Mesenchymal stem cell (in vitro differentiated cells and primary cell): ENCODE measurements around the gene KIF26A.

ENCODE experiments used
- DNase-seq: peaks from one replicate; pipeline ENCODE4 v3.0.0-alpha.2; 2013
- H2AFZ ChIP-seq: one replicate; pipeline ENCODE4 v1.6.1; 2013; ENCODE audit warnings: low read depth, mild to moderate bottlenecking, control low read depth, inconsistent platforms, low read length, moderate library complexity
- H2AK5ac ChIP-seq: 2 replicates; pipeline ENCODE4 v1.6.1; 2013; ENCODE audit warnings: low read length, moderate library complexity, mild to moderate bottlenecking, inconsistent platforms; ENCODE audit not compliant: severe bottlenecking
- H2BK120ac ChIP-seq: one replicate; pipeline ENCODE4 v1.6.1; 2013; ENCODE audit warnings: low read depth, mild to moderate bottlenecking, inconsistent platforms, low read length, moderate library complexity
- H2BK12ac ChIP-seq, 2 experiments: one replicate each; pipeline ENCODE4 v1.6.1; 2013; ENCODE audit warnings: inconsistent platforms in 2 of 2, low read length in 2 of 2, mild to moderate bottlenecking in 2 of 2, moderate library complexity in 2 of 2, control low read depth in 1 of 2
- H2BK15ac ChIP-seq: one replicate; pipeline ENCODE4 v1.6.1; 2013; ENCODE audit warnings: mild to moderate bottlenecking, low read depth, inconsistent platforms; ENCODE audit not compliant: poor library complexity, severe bottlenecking
- H2BK5ac ChIP-seq: 2 replicates; pipeline ENCODE4 v1.6.1; 2013; ENCODE audit warnings: low read depth, mild to moderate bottlenecking, low read length, control low read depth, inconsistent platforms; ENCODE audit not compliant: poor library complexity, severe bottlenecking
- H3K14ac ChIP-seq, 2 experiments: one replicate each; pipeline ENCODE4 v1.6.1; 2013; ENCODE audit warnings: inconsistent platforms in 2 of 2, low read length in 2 of 2, control low read depth in 1 of 2, mild to moderate bottlenecking in 1 of 2, moderate library complexity in 1 of 2
- H3K18ac ChIP-seq, 2 experiments: one replicate each; pipeline ENCODE4 v1.6.1; 2013; ENCODE audit warnings: inconsistent platforms in 2 of 2, low read length in 2 of 2, control low read depth in 1 of 2, low read depth in 1 of 2, mild to moderate bottlenecking in 1 of 2
- H3K23ac ChIP-seq, 2 experiments: one replicate each; pipeline ENCODE4 v1.6.1; 2013; ENCODE audit warnings: inconsistent platforms in 2 of 2, low read length in 2 of 2, mild to moderate bottlenecking in 2 of 2, moderate library complexity in 2 of 2, control low read depth in 1 of 2
- H3K27ac ChIP-seq: 2 replicates; pipeline ENCODE4 v1.5.1; 2013; ENCODE audit warnings: mild to moderate bottlenecking, moderate library complexity, low read length, control low read depth, inconsistent platforms; ENCODE audit not compliant: poor library complexity, severe bottlenecking
- H3K27me3 ChIP-seq, 2 experiments: 2 replicates each; pipeline versions ENCODE4 v1.6.1 to v1.7.0; 2013; ENCODE audit warnings: low read length in 2 of 2, mild to moderate bottlenecking in 2 of 2, moderate library complexity in 2 of 2, control low read depth in 1 of 2, inconsistent platforms in 1 of 2; ENCODE audit not compliant: control insufficient read depth in 1 of 2, insufficient read depth in 1 of 2
- H3K36me3 ChIP-seq, 2 experiments: 2 replicates each; pipeline versions ENCODE4 v1.6.1 to v1.7.0; 2013; ENCODE audit warnings: low read length in 2 of 2, control low read depth in 1 of 2, inconsistent platforms in 1 of 2, low read depth in 1 of 2, mild to moderate bottlenecking in 1 of 2; ENCODE audit not compliant: insufficient read depth in 2 of 2, control insufficient read depth in 1 of 2
- H3K4ac ChIP-seq, 2 experiments: one replicate each; pipeline ENCODE4 v1.6.1; 2013; ENCODE audit warnings: inconsistent platforms in 2 of 2, low read length in 2 of 2, mild to moderate bottlenecking in 2 of 2, moderate library complexity in 2 of 2, control low read depth in 1 of 2, low read depth in 1 of 2
- H3K4me1 ChIP-seq: 2 replicates; pipeline ENCODE4 v1.6.1; 2013; ENCODE audit warnings: low read depth, low read length, control low read depth; ENCODE audit not compliant: control insufficient read depth, insufficient read depth
- H3K4me2 ChIP-seq: 2 replicates; pipeline ENCODE4 v1.6.1; 2013; ENCODE audit warnings: low read length, mild to moderate bottlenecking, inconsistent platforms; ENCODE audit not compliant: poor library complexity, severe bottlenecking
- H3K4me3 ChIP-seq, 2 experiments: 2 replicates each; pipeline versions ENCODE4 v1.5.1 to v1.7.0; 2013; ENCODE audit warnings: low read length in 2 of 2, mild to moderate bottlenecking in 2 of 2, control low read depth in 1 of 2, low read depth in 1 of 2; ENCODE audit not compliant: insufficient read depth in 1 of 2
- H3K79me1 ChIP-seq: replicated peaks from 2 replicates; pipeline ENCODE4 v1.6.1; 2013; ENCODE audit warnings: mild to moderate bottlenecking, control low read depth, low read length, inconsistent platforms; ENCODE audit not compliant: poor library complexity, severe bottlenecking
- H3K9ac ChIP-seq: 2 replicates; pipeline ENCODE4 v1.7.0; 2013; ENCODE audit warnings: mild to moderate bottlenecking, low read length, moderate library complexity
- H3K9me3 ChIP-seq: 2 replicates; pipeline ENCODE4 v1.7.0; 2013; ENCODE audit warnings: mild to moderate bottlenecking, low read length; ENCODE audit not compliant: control insufficient read depth
- H4K8ac ChIP-seq: one replicate; pipeline ENCODE4 v1.6.1; 2013; ENCODE audit warnings: inconsistent platforms, mild to moderate bottlenecking, low read length, moderate library complexity
- H4K91ac ChIP-seq: one replicate; pipeline ENCODE4 v1.6.1; 2013; ENCODE audit warnings: mild to moderate bottlenecking, low read length, inconsistent platforms
- WGBS: methylation state at CpG from one replicate; pipeline ENCODE4 v1.1.7; 2013; ENCODE audit warnings: mixed read lengths; 5-methylcytosine and 5-hydroxymethylcytosine counted together

Gene KIF26A

DNA sequence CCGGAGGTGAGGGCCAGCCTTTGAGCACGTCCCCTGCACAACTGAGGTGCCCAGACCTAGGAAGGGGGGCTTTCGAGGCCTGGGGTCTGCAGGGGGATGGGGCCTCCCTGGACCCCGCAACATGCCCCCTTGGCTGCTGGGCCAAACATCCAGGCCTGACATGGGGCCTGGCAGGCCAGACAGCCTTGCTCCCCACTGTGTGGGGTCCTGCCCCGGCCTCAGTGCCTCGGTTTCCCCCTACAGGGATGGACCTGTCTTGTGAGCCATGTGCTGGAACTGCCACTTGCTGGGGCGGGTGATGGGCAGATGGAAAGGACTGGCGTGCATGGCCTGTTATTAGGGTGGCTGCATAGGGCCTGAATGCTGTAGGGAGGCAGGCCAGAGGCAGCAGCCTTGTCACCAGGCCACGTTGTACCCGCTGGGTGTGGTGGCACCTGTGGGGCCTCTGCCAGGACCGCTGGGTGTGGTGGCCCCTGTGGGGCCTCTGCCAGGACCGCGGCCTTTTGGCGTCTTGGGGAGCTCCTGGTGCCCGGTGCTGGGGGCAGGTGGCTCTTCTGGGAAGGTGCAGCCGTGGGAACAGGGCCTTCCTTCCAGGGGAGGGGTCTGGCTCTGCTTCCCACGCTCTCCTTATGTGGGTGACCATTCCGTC, 32.4 kb upstream of the KIF26A start:
- Histone ChIP-seq H3K4me3 (no peak overlapping the region), H3K27me3 (peaks cover 0 to 13% of the 10 kb centered on the region in 2 experiments), H2AFZ (no peak overlapping the region), H3K9ac (no peak overlapping the region), H3K4ac (no peak overlapping the region), H2AK5ac (no peak overlapping the region), H3K14ac (no peak overlapping the region), H3K4me2 (no peak overlapping the region), H4K91ac (no peak overlapping the region), H2BK5ac (no peak overlapping the region), H3K23ac (no peak overlapping the region), H3K9me3 (no peaks in the 10 kb centered on the region), H3K36me3 (no peaks in the 10 kb centered on the region), H4K8ac (no peak overlapping the region), H3K4me1 (no peaks in the 10 kb centered on the region), H3K27ac (no peak overlapping the region), H3K18ac (no peak overlapping the region), H2BK120ac (no peak overlapping the region), H2BK15ac (no peak overlapping the region), H2BK12ac (no peak overlapping the region), H3K79me1 (no peaks in the 10 kb centered on the region)
- DNase-seq: no peak
- 81% methylated on average over 18 of the region's 18 CpGs for WGBS

- Histone ChIP-seq H2AFZ (no peak overlapping the region), H3K18ac (no peak overlapping the region), H4K91ac (no peak overlapping the region), H3K23ac (no peak overlapping the region), H4K8ac (no peak overlapping the region), H3K4me2 (no peak overlapping the region), H3K36me3 (no peaks in the 10 kb centered on the region), H3K9ac (no peak overlapping the region), H3K4me3 (no peak overlapping the region), H2AK5ac (no peak overlapping the region), H2BK15ac (no peak overlapping the region), H3K4me1 (no peaks in the 10 kb centered on the region), H3K4ac (no peak overlapping the region), H3K9me3 (no peaks in the 10 kb centered on the region), H3K14ac (no peak overlapping the region), H2BK12ac (no peak overlapping the region), H3K79me1 (no peaks in the 10 kb centered on the region), H3K27ac (no peak overlapping the region), H3K27me3 (peaks cover 0 to 13% of the 10 kb centered on the region in 2 experiments), H2BK5ac (no peak overlapping the region), H2BK120ac (no peak overlapping the region)
- 92% methylated on average over 20 of the region's 20 CpGs for WGBS
- DNase-seq: no peak
These were observed 31.9 kb upstream of the KIF26A start for GRCh38 chr14:104106471-104106991.

DNA sequence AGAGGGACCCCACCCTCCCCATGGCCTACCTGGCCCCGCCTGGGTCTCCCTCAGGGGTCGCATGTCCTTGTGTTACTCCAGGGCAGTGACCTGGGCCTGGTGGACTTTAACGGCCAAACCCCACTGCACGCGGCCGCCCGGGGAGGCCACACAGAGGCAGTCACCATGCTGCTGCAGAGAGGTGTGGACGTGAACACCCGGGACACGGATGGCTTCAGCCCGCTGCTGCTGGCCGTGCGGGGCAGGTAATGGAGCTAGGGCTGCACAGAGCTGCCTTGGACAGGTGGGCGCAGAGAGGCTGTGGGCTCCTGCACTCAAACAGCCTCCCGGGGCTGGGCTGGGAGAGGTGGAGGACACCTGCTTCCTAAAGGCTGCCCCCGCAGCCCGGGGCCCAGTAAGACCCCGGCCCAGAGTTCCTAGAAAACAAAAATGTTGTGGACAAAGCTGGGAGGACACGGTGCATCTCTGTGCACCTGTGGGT, 31.2 kb upstream of the KIF26A start:
- H3K9ac ChIP-seq: no peak overlapping the region
- H4K8ac ChIP-seq: no peak overlapping the region
- DNase-seq: no peak
- H2AK5ac ChIP-seq: no peak overlapping the region
- 89% methylated on average over 19 of the region's 19 CpGs for WGBS
- H3K9me3 ChIP-seq: no peaks in the 10 kb centered on the region
- no peak overlapping the region for H3K4me2 ChIP-seq
- no peak overlapping the region for H2BK15ac ChIP-seq
- H3K18ac ChIP-seq: no peak overlapping the region
- no peak overlapping the region for H3K4me3 ChIP-seq
- H3K27ac ChIP-seq: no peak overlapping the region
- no peaks in the 10 kb centered on the region for H3K79me1 ChIP-seq
- H3K14ac ChIP-seq: no peak overlapping the region
- no peak overlapping the region for H2AFZ ChIP-seq
- no peak overlapping the region for H2BK5ac ChIP-seq
- no peak overlapping the region for H2BK12ac ChIP-seq
- peaks cover 0 to 13% of the 10 kb centered on the region in 2 experiments for H3K27me3 ChIP-seq
- no peaks in the 10 kb centered on the region for H3K4me1 ChIP-seq
- H3K23ac ChIP-seq: no peak overlapping the region
- no peak overlapping the region for H3K4ac ChIP-seq
- no peak overlapping the region for H2BK120ac ChIP-seq
- H3K36me3 ChIP-seq: no peaks in the 10 kb centered on the region
- H4K91ac ChIP-seq: no peak overlapping the region

DNA sequence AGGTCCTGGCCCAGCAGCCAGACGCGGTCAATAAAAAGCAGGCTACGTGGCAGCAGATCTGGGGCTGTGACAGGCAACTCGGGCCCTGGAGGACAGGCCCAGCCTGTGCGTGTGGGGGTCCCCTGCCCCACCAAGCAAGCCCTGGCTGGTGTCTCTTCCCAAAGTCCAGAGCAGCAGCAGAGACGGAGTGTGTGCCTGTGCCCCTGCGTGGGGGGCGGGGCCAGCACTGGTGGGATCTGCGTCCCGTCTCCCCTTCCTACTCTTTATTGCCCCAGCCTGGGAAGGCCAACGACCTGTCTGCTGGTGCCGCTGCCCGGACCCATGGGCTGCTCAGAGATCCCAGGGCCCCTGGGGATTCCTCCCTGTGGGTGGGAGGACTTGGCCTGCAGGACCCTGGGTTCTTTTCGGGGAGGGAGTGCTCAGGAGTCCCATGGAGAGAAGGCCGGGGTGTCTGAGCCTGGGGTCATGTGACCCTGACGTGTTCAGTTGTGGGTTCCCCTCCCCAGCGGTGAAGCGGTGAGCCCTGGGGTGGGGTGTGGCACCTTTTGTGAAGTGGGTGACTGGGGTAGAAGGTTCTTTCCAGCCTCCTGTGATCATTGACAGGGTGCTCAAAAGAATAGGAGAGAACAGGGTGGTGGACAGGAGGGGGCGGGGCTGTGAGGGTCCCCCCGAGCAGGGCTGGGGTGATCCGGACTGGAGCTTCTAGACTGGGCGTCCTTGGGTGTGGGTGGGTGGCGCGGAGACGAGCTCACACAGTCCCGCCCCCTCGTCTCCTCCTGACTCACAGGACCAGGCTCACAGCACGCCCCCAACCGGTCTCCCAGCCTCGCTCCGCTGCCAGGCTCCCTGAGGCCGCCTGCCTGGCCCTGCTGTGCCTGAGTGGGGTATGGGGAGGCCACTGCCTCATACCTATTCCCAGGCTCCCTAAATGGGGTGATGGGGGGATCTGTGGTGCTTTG, 30.5 kb upstream of the KIF26A start:
- no peak for DNase-seq
- Histone ChIP-seq H3K4me1 (no peaks in the 10 kb centered on the region), H3K4ac (no peak overlapping the region), H3K79me1 (no peaks in the 10 kb centered on the region), H2AK5ac (no peak overlapping the region), H3K4me2 (no peak overlapping the region), H3K9me3 (no peaks in the 10 kb centered on the region), H2BK15ac (no peak overlapping the region), H3K4me3 (no peak overlapping the region), H4K8ac (no peak overlapping the region), H3K36me3 (no peaks in the 10 kb centered on the region), H3K23ac (no peak overlapping the region), H3K9ac (no peak overlapping the region), H3K14ac (no peak overlapping the region), H3K18ac (no peak overlapping the region), H3K27ac (no peak overlapping the region), H2BK5ac (no peak overlapping the region), H4K91ac (no peak overlapping the region), H2BK12ac (no peak overlapping the region), H2AFZ (no peak overlapping the region), H2BK120ac (no peak overlapping the region), H3K27me3 (peaks cover 0 to 13% of the 10 kb centered on the region in 2 experiments)
- 64% methylated on average over 20 of the region's 32 CpGs for WGBS
